Measurements from ENCODE around the gene ZG16. TPM values are rescaled to one million over a fixed set of nuclear protein-coding genes. Genes with fewer than 3 reads are reported as not detected.

ZG16 gene
- total RNA-seq, 2 experiments from 2014 or later: not detected

- DNase-seq: peak; percentile 72
- H3K27me3 Mint-ChIP-seq (ENCODE audit: low read depth): no peaks in the 10 kb centered on the region
- CTCF ChIA-PET: interaction anchor here (0.6 to 3.0 kb wide), 14 partner anchors 9 to 225 kb away, joined by 3 to 24 read pairs (median 4); partner anchors contain the start of genes MVP and PAGR1
- H3K4me1 Mint-ChIP-seq (ENCODE audit: low read depth): peaks cover 47% of the 10 kb centered on the region
- peak overlapping the region; percentile 99 for H3K27ac Mint-ChIP-seq
- peaks cover 51% of the 10 kb centered on the region for H3K36me3 Mint-ChIP-seq (ENCODE audit: low read depth)
- H3K4me3 Mint-ChIP-seq: peak overlapping the region; percentile 99
- intact Hi-C loops (cut with micrococcal nuclease): loop anchor here (1.0 to 5.0 kb wide), 10 partner anchors 9 to 985 kb away; partner anchors contain the start of genes ALDOA, ATXN2L, C16orf54 and C16orf92
- H3K9me3 Mint-ChIP-seq: no peaks in the 10 kb centered on the region
Observed at GRCh38 chr16:29806641-29807425, 28.8 kb downstream of the ZG16 start.

GRCh38 chr16:29807426-29808218 is 29.6 kb downstream of the ZG16 start:
- H3K4me3 Mint-ChIP-seq: peak overlapping the region; percentile 99
- peak overlapping the region; percentile 99 for H3K27ac Mint-ChIP-seq
- peaks cover 50% of the 10 kb centered on the region for H3K4me1 Mint-ChIP-seq (ENCODE audit: low read depth)
- intact Hi-C loops (cut with micrococcal nuclease): loop anchor here (1.0 to 5.0 kb wide), 10 partner anchors 9 to 985 kb away; partner anchors contain the start of genes ALDOA, ATXN2L, C16orf54 and C16orf92
- H3K27me3 Mint-ChIP-seq (ENCODE audit: low read depth): no peaks in the 10 kb centered on the region
- DNase-seq: peak; percentile 93
- CTCF ChIA-PET: interaction anchor here (0.5 to 3.0 kb wide), 18 partner anchors 9 to 224 kb away, joined by 3 to 24 read pairs (median 4); partner anchors contain the start of genes ASPHD1, MVP and PAGR1
- peaks cover 47% of the 10 kb centered on the region for H3K36me3 Mint-ChIP-seq (ENCODE audit: low read depth)
- H3K9me3 Mint-ChIP-seq: no peaks in the 10 kb centered on the region

GRCh38 chr16:29808219-29808900 is 30.3 kb downstream of the ZG16 start:
- H3K36me3 Mint-ChIP-seq (ENCODE audit: low read depth): peaks cover 43% of the 10 kb centered on the region
- H3K4me1 Mint-ChIP-seq (ENCODE audit: low read depth): peaks cover 52% of the 10 kb centered on the region
- no peaks in the 10 kb centered on the region for H3K27me3 Mint-ChIP-seq (ENCODE audit: low read depth)
- peak overlapping the region; percentile 99 for H3K27ac Mint-ChIP-seq
- peak overlapping the region; percentile 99 for H3K4me3 Mint-ChIP-seq
- intact Hi-C loops (cut with micrococcal nuclease): loop anchor here (5.0 kb wide), 8 partner anchors 61 to 986 kb away; partner anchors contain the start of genes ALDOA, ATXN2L, C16orf54 and C16orf92
- CTCF ChIA-PET: interaction anchor here (0.5 to 3.0 kb wide), 17 partner anchors 8 to 121 kb away, joined by 3 to 24 read pairs (median 3); partner anchors contain the start of genes ASPHD1, MVP and PAGR1
- H3K9me3 Mint-ChIP-seq: no peaks in the 10 kb centered on the region
- peak; percentile 47 for DNase-seq

DNA sequence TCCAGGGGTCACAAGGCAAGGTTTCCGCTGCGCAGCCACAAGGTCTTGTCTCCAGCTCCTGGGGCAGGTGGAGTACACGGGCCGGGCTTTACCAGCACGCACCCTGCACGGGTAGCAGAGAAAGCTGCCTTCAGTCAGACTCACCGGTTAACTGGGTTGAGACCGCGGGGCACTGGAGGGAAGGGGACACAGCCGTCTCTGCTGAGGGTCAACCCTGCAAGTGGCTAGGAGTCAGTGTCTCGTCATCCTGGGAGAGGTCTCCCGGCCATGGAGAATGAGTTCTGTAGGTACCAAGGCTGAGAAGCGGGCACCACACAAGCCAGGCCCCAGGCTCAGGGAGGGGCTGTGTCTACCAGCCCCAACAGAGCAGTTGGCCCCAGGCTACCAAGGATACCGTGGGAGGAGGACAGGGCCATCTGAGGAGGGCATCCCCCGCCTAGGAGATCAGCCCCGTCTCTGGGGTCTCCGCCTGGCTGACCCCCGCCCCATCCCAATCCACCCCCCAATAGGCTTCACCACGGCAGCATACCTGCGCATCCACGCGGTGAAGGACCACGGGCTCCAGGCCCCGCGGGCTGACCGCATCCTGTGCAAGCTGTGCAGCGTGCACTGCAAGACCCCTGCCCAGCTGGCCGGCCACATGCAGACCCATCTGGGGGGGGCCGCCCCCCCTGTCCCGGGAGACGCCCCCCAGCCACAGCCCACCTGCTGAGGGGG is 31.1 kb downstream of the ZG16 start:
- no peaks in the 10 kb centered on the region for H3K9me3 Mint-ChIP-seq
- CTCF ChIA-PET: interaction anchor here (0.6 to 3.0 kb wide), 8 partner anchors 7 to 118 kb away, joined by 3 to 24 read pairs (median 6); partner anchors contain the start of genes MVP and PAGR1
- H3K4me1 Mint-ChIP-seq (ENCODE audit: low read depth): peaks cover 46% of the 10 kb centered on the region
- intact Hi-C loops (cut with micrococcal nuclease): loop anchor here (5.0 kb wide), 8 partner anchors 62 to 987 kb away; partner anchors contain the start of genes ALDOA, ATXN2L, C16orf54 and C16orf92
- no peak for DNase-seq
- peak overlapping the region; percentile 99 for H3K4me3 Mint-ChIP-seq
- peaks cover 35% of the 10 kb centered on the region for H3K36me3 Mint-ChIP-seq (ENCODE audit: low read depth)
- peak overlapping the region; percentile 99 for H3K27ac Mint-ChIP-seq
- H3K27me3 Mint-ChIP-seq (ENCODE audit: low read depth): no peaks in the 10 kb centered on the region

DNA sequence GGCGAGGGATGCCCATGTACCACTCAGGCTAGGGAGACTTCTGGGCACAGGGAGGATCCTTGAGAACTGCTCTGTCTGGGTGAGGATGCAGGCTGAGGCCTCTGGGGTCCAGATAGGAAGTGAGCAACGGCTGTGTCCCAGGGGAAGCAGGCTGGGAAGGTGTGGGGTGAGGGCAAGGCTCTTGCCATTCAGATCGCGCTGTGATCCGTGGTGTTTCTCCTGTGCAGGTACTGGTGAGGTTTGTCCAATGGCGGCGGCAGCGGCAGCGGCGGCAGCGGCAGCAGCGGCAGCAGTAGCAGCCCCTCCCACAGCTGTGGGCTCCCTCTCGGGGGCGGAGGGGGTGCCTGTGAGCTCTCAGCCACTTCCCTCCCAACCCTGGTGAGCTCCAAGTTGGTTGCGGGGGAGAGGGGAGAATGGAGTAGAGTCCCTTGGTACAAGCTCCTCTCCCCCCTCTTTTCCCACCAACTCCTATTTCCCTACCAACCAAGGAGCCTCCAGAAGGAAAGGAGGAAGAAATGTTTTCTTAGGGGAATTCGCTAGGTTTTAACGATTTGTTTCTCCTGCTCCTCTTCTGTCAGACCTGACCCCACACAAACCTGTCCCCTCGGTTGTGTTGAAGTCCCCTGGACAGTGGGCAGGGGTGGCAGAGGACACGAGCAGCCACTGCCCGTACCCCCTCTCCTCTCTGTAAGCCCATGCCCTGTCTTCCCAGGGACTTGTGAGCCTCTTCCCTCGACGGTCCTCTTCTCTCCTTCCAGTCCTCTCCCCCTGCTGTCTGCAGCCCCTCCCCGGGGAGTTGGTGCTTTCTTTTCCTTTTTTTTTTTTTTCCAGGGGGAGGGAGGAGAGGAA is 32.0 kb downstream of the ZG16 start:
- CTCF ChIA-PET: interaction anchor here (1.3 kb wide), 1 partner anchor 38 kb away, joined by 3 read pairs; no protein-coding TSS in a partner anchor

DNA sequence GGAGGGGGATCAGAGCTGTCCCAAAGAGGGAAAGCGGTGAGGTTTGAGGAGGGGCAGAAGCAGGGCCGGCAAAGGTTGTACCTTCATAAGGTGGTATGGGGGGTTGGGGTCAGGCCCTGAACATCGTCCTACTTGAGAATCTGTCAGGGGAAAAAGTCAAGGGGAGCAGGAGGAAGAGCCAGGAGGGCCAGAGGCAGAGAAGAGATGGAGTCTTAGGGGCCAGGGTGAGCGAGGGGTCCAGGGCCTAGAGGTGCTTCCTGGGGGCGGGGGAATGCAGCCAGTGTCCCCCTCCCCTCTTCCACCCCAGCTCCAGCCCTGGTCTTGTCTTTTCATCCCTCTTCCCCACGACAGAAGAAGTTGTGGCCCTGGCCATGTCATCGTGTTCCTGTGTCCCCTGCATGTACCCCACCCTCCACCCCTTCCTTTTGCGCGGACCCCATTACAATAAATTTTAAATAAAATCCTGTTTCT is 32.7 kb downstream of the ZG16 start:
- DNase-seq: no peak
- intact Hi-C loops (cut with micrococcal nuclease): no loop called here
- Mint-ChIP-seq H3K4me1 (ENCODE audit: low read depth) (peaks cover 50% of the 10 kb centered on the region), H3K27me3 (ENCODE audit: low read depth) (no peaks in the 10 kb centered on the region), H3K4me3 (peak overlapping the region; percentile 78), H3K9me3 (no peaks in the 10 kb centered on the region), H3K27ac (peak overlapping the region; percentile 72), H3K36me3 (ENCODE audit: low read depth) (peaks cover 26% of the 10 kb centered on the region)
- CTCF ChIA-PET: interaction anchor here (1.3 kb wide), 1 partner anchor 37 kb away, joined by 3 read pairs; no protein-coding TSS in a partner anchor

More for the DNA sequence above, 32.0 kb downstream of the ZG16 start:
- Mint-ChIP-seq H3K27me3 (ENCODE audit: low read depth) (no peaks in the 10 kb centered on the region), H3K27ac (peak overlapping the region; percentile 81), H3K4me1 (ENCODE audit: low read depth) (peaks cover 48% of the 10 kb centered on the region), H3K36me3 (ENCODE audit: low read depth) (peaks cover 29% of the 10 kb centered on the region), H3K9me3 (no peaks in the 10 kb centered on the region), H3K4me3 (peak overlapping the region; percentile 77)
- intact Hi-C loops (cut with micrococcal nuclease): loop anchor here (5.0 kb wide), 8 partner anchors 63 to 988 kb away; partner anchors contain the start of genes ALDOA, ATXN2L, C16orf54 and C16orf92
- no peak for DNase-seq

GRCh38 chr16:29811170-29811895 is 33.3 kb downstream of the ZG16 start:
- Mint-ChIP-seq H3K27ac (peak overlapping the region; percentile 72), H3K4me1 (ENCODE audit: low read depth) (peaks cover 53% of the 10 kb centered on the region), H3K4me3 (peak overlapping the region; percentile 78), H3K9me3 (no peaks in the 10 kb centered on the region), H3K36me3 (ENCODE audit: low read depth) (peaks cover 26% of the 10 kb centered on the region), H3K27me3 (ENCODE audit: low read depth) (no peaks in the 10 kb centered on the region)
- intact Hi-C loops (cut with micrococcal nuclease): no loop called here
- DNase-seq: peak; percentile 86
- CTCF ChIA-PET: no interaction called here

GRCh38 chr16:29811896-29812665 is 34.0 kb downstream of the ZG16 start, which contains the start of gene PRRT2:
PRRT2 (plus strand) TSS chr16:29812193; CDS start chr16:29813055, 862 bp downstream.
- Mint-ChIP-seq H3K4me3 (peak within 1 kb of the TSS; percentile 78), H3K9me3 (no peaks in the 10 kb centered on the region), H3K36me3 (ENCODE audit: low read depth) (peaks cover 29% of the 10 kb centered on the region), H3K27me3 (ENCODE audit: low read depth) (no peaks in the 10 kb centered on the region), H3K27ac (peak within 1 kb of the TSS; percentile 72), H3K4me1 (ENCODE audit: low read depth) (peaks cover 54% of the 10 kb centered on the region)
- DNase-seq: peak; percentile 58
- CTCF ChIA-PET: no interaction called here
- intact Hi-C loops (cut with micrococcal nuclease): no loop called here
